Right lobe of liver (tissue), 6 donors: Measurements from ENCODE around the gene LRP2. TPM values are rescaled to one million over a fixed set of nuclear protein-coding genes. Genes with fewer than 3 reads are reported as not detected.

Source experiments
- ATAC-seq, 4 donors: fragments of 200-7000 bp; cut with Tn5 transposase; one replicate each; pipeline ENCODE4 v1.9.1; 2020; ENCODE audit warnings: mild to moderate bottlenecking in 4 of 4, moderate library complexity in 4 of 4
- DNase-seq, 3 donors: peaks; one replicate each; pipeline ENCODE4 v3.0.0-alpha.2; 2020
- H3K27ac ChIP-seq, 3 donors: fragments of 200-600 bp; one replicate each; pipeline ENCODE4 v1.8.0; 2022
- H3K27me3 ChIP-seq, 2 donors: fragments of 200-600 bp; one replicate each; pipeline ENCODE4 v1.8.0; 2022
- H3K36me3 ChIP-seq, 4 donors: fragments of 200-600 bp; sonication (generic) in 1 of 4; one replicate each; pipeline versions ENCODE4 v1.5.1 to v1.8.0; 2017 to 2022; ENCODE audit warnings: control low read depth in 1 of 4
- H3K4me1 ChIP-seq, 4 donors: fragments of 200-600 bp; sonication (generic) in 1 of 4; one replicate each; pipeline versions ENCODE4 v1.5.1 to v1.8.0; 2017 to 2022; ENCODE audit warnings: control low read depth in 1 of 4
- H3K4me3 ChIP-seq, 3 donors: fragments of 200-600 bp; one replicate each; pipeline ENCODE4 v1.8.0; 2022
- H3K9me3 ChIP-seq, 4 donors: fragments of 200-600 bp; sonication (generic) in 1 of 4; one replicate each; pipeline versions ENCODE4 v1.5.1 to v1.8.0; 2017 to 2022; ENCODE audit warnings: control low read depth in 1 of 4
- CTCF ChIP-seq, 4 donors: fragments of 200-600 bp in 3 of 4; fragments of 450-650 bp in 1 of 4; IDR thresholded peaks; one replicate each; pipeline versions ENCODE4 v1.5.1 to v1.8.0; 2016 to 2022; ENCODE audit warnings: antibody characterized with exemption in 4 of 4, mild to moderate bottlenecking in 2 of 4
- POLR2A ChIP-seq: fragments of 450-650 bp; IDR thresholded peaks from one replicate; pipeline ENCODE4 v1.6.1; 2017; ENCODE audit warnings: antibody characterized with exemption, mild to moderate bottlenecking
- WGBS: methylation state at CpG from one replicate; pipeline ENCODE4 v1.1.6; 2018; ENCODE audit warnings: low coverage, low lambda C conversion rate; ENCODE audit not compliant: insufficient coverage; ENCODE audit errors: missing lambda C conversion rate; 5-methylcytosine and 5-hydroxymethylcytosine counted together
- intact Hi-C, 2 donors: fragments of 100-400 bp; cut with DNase I; formaldehyde crosslinking; loops; one replicate each; pipeline versions ENCODE4 v1.11.2 to v1.14.1; 2022
- total RNA-seq, 6 experiments: library from RNA; depleted of rRNA in 2 of 6; stranded (reverse); fragments of >200 nt in 2 of 6; fragmentation: NEBNext Ultra II Directional in 3 of 6; extraction: Animal tissue kit (Norgen Biotek cat#: 25700) in 3 of 6; gene quantifications; one replicate each; pipeline versions ENCODE4 v1.1.0 to v1.2.4, GENCODE V29; 2016 to 2023
- donor health status: DM: no; HTN: yes; CAD: no.
- donor health status: DM: no; HTN: no; CAD: no.
- donor health status: DM: no; HTN: no; CAD: no.
- donor health status: DM: no; HTN: yes; CAD: no.
- donor health status: DM: no; HTN: yes; CAD: no.

Gene LRP2
- total RNA-seq, 6 experiments from 2014 or later: 0.51 to 4.4 (median 1.0) TPM

- WGBS: 62% methylated on average over 7 of the region's 7 CpGs
- H3K4me1 ChIP-seq: no peaks in the 10 kb centered on the region
- H3K9me3 ChIP-seq: no peaks in the 10 kb centered on the region
- no peaks in the 10 kb centered on the region for H3K27me3 ChIP-seq
- DNase-seq (no peak), ATAC-seq (no peak)
- intact Hi-C loops: no loop called here
- H3K36me3 ChIP-seq: no peaks in the 10 kb centered on the region
- H3K4me3 ChIP-seq: no peak overlapping the region
- TF ChIP-seq POLR2A: no peak
- TF ChIP-seq CTCF (IDR thresholded peaks at IDR 0.05): no peak
- no peak overlapping the region for H3K27ac ChIP-seq
Observed at GRCh38 chr2:169393068-169393590, 30.8 kb upstream of the LRP2 start.

GRCh38 chr2:169391236-169391635 lies 28.9 kb upstream of the LRP2 start:
- Histone ChIP-seq H3K4me3 (no peak overlapping the region), H3K36me3 (no peaks in the 10 kb centered on the region), H3K27me3 (no peaks in the 10 kb centered on the region), H3K4me1 (peaks cover 0 to 12% (median 3%) of the 10 kb centered on the region in 4 donors), H3K27ac (no peak overlapping the region), H3K9me3 (no peaks in the 10 kb centered on the region)
- ATAC-seq: no peak
- DNase-seq: no peak
- intact Hi-C loops: no loop called here
- 44% methylated on average over 1 of the region's 1 CpG for WGBS
- TF ChIP-seq POLR2A (no peak), CTCF (IDR thresholded peaks at IDR 0.05) (no peak)

GRCh38 chr2:169388161-169388560 lies 25.8 kb upstream of the LRP2 start:
- TF ChIP-seq POLR2A (no peak), CTCF (IDR thresholded peaks at IDR 0.05) (no peak)
- H3K27ac ChIP-seq: no peak overlapping the region
- WGBS: 72% methylated on average over 3 of the region's 3 CpGs

GRCh38 chr2:169386722-169387121 lies 24.4 kb upstream of the LRP2 start:
- WGBS: 4% methylated on average over 2 of the region's 2 CpGs
- Histone ChIP-seq H3K27ac (peak overlapping the region; percentile 12 to 74 (median 68)), H3K4me3 (peak overlapping the region in 1 of 3 donors; percentile 4), H3K9me3 (no peaks in the 10 kb centered on the region), H3K27me3 (no peaks in the 10 kb centered on the region), H3K4me1 (peaks cover 0 to 15% (median 3%) of the 10 kb centered on the region in 4 donors), H3K36me3 (no peaks in the 10 kb centered on the region)
- DNase-seq (peak; percentile 51 to 71 (median 66)), ATAC-seq (peak; percentile 95 to 96 (median 96))
- intact Hi-C loops: no loop called here
- TF ChIP-seq CTCF (IDR thresholded peaks at IDR 0.05) (no peak), POLR2A (no peak)

More at GRCh38 chr2:169388161-169388560, 25.8 kb upstream of the LRP2 start:
- Histone ChIP-seq H3K36me3 (no peaks in the 10 kb centered on the region), H3K4me1 (peaks cover 0 to 15% (median 3%) of the 10 kb centered on the region in 4 donors), H3K4me3 (no peak overlapping the region), H3K9me3 (no peaks in the 10 kb centered on the region), H3K27me3 (no peaks in the 10 kb centered on the region)
- ATAC-seq (no peak), DNase-seq (no peak)
- intact Hi-C loops: no loop called here
